GM18868 (cell line): ENCODE measurements around the gene ARHGAP42.
A peak's percentile ranks its signal among the peaks of the same experiment; 100 is the strongest.
"Not testable (repeated sequence)": the region's sequence is repeated elsewhere in the genome, so short reads cannot be mapped to it uniquely, and the experiment has no call there.

Experiments
- ATAC-seq: cut with Tn5 transposase; IDR thresholded peaks from one replicate; pipeline ENCODE4 v1.9.1; 2021; ENCODE audit warnings: mild to moderate bottlenecking, moderate library complexity; ENCODE audit not compliant: unreplicated experiment

Gene ARHGAP42

DNA sequence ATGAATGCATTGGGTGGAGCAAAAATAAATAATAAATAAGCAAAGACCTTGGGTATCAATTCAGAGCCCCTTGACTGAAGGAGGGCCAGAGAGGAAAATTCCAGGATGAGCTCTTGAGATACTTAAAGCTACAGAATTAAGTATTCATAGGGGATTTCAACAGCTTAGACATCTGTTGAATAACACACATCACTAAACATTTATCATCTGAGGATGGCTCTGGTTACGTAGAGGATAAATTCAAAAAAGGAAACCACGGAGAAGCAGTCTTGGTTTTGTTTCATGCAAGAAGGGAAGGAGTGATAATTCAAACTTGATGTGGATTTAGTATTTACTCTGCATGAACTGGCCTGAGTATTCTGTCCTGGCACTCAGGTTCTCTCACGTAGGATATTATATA is 29.8 kb downstream of the ARHGAP42 start:
- ATAC-seq: no peak

DNA sequence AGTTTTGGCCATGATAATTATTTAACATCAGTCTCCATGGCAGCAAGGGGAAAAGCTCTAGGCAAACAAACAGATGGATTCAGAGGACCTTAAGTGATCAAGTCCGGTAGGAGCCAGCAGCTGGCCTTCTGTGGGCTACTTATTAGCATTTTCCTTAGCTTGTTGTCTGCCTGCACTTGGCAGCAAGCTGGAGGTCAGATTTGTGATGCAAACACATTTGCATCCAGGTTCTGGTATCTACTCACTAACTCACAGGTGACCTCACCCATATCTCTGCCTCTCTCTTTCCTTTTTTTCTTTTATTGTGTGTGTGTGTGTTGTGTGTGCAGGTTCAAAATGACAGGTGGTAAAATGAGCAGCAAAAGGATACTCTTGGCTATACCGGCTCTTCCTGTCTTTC is 32.3 kb downstream of the ARHGAP42 start:
- ATAC-seq: no peak

DNA sequence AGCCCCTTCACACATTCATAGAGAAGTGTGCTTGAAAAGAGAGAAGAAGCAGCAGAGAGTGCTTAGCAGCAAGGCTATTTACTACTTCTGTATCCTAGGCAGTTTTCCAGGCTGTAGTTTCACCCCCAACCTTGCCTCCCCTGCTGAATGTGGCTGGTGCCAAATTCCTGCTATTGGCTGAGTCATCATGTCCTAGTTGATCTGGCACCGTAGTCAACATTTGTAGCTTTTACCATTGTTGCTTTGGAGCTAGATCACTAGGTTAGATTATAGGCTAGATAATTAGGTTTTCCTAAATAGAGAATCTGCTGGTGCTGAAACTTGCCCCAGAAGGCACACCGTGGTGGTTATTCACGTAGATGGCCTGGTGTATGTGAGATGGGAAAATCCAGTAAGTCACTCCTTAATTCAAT is 32.7 kb downstream of the ARHGAP42 start:
- ATAC-seq: no peak

DNA sequence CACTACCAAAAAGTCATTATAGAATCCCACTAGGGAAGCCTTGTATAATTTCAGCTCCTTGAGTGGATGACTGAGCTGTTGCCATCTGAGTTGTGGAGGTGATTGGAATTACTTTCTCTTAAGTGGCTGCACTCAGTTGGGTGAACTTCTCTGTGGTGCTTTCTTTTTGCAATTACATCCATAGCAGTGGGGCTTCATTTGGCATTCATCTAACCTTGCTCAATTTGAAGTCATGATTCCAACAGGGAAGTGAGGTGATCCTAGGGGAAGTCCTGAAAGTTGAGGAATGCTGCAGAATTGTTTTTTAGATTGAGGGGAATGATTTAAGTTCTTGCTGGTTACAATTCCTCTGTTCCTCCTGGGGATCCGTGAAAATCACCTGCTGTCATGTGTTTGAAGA is 39.6 kb downstream of the ARHGAP42 start:
- no peak for ATAC-seq

DNA sequence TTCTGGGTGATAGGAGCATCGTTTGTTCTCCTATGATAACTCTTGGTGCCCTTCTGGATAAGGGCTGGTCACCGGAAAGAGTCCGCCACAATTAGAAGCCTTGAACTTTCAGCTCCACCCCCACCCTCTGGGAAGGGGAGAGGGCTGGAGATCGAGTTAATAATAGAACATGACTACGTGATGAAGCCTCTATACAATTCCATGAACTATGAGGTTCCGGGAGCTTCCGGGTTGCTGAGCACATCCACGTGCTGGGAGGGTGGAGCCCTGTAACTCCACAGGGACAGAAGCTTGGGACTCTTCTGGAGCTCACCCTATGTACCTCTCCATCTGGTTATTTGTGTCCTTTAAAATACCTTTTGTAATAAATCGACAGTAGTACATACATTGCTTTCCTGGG is 40.3 kb downstream of the ARHGAP42 start:
- no peak for ATAC-seq

DNA sequence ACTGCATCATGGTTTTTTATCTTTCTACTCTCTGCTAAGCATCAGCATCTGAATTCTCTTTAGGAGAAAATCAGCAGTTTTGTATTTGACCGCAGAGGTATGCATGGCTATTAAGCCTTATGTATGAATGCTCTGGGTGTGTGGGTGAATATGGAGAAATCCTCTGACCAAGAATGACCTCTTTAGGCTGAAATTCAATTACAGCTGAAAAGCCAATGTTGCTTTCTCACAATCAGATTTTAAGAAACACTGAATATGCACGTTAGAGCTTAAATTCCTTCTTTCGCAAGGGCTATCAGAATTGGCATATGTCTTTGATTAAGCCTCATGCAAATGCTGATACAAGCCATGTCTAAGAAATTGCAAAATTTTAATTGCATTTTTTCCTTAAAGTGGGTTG is 43.2 kb downstream of the ARHGAP42 start:
- ATAC-seq: no peak

DNA sequence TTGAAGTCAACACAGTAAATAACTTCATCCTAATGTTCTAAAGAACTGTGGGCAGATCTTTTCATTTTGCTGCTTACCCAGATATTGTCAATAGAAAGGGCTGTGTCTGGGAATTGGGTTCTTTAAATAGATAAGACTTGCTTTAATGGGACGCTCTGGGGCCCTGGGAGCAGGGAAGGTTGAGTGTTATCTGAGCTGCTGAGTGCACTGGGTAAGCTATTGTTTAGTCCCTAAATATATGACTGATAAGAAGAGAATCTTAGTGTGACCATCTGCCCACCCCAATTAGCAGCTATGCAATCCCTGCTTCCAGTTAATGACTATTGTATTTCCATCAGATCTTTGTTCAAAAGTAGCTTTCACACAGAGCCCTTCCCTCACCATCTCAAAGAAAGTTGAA is 44.4 kb downstream of the ARHGAP42 start:
- no peak for ATAC-seq

DNA sequence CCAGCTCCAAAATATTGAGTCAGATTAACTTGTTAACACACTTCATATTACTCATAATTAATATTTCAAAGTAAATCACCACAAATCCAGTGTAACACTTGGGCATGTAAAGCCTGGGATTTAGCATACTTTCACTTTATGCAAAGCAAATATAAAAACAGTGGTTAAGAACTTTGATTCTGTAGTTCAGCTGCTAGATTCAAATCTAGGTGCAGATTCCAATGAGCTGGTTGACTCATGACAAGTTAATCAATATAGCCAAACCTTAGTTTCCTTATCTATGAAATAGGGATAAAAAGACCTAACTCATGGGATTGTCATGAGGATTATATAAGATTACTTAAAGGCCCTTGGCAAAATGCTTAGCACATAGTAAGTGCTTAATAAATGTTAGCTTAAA is 45.9 kb downstream of the ARHGAP42 start:
- no peak for ATAC-seq

DNA sequence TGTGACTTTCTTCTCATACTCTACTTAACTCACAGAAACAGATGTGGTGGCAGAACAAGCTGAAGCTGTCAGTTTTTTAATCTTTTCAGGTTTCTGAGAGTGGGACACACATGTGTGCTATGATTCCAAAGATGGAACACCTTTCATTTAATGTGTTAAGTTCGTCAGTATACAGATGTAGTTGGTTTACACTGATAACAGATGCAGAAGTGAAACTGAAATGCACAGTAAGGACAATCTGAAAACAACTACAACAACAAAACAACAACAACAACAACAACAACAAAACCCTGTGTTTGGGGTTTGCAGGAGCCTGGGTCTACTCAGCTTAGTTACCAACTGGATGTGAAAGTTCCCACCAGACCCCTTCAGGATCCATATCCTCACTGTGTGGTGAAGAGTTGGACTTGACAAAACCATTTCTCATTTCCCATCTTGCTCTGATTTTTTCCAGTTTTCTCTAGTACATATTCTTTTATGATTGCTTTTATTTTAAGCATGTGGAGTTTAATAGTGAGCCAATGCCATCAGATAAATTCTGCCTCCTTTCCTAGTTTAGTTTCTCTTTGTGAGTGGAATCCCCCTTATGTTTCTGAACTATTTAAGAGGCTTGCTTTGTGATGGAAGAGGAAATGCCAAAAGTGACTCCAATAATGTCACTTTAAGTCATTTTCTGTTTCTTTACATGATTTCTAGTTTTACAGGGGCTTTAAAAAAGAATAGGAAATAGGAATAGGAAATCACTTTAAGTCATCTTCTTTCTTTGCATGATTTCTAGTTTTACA is 47.8 kb downstream of the ARHGAP42 start:
- peak; percentile 56 for ATAC-seq

DNA sequence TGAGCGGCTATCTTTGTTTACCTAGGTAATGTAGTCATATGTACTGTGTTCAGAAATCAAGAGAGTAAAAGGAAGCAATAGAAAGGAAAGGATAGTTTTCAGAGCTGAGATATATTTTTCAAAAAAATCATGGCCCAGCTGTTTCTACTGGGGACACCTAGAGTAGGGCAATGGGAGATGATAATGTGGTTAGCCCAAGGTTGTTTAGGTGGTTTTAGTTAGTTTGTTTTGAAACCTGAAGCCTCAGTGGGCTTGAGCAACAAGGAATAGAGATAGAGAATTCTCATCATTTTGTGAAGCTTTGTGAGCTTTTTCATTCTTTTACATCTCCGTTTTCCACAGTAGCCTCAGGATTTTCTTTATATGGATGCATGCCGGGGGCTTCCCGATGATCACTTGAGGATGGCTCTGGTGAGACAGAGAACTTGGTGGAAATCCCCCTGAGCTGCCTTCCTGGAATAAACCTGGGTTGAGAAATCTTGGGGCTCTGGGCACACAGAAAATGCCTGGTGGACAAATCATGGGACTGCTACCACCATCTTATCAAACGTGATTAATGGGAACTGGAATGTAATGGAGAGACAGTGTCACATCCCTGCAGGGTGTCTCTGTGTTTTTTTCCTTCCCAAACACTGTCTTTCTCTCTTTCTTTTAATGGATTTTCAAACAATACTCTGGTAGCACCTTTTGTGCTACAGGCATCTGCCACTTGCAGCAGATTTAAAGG is 49.0 kb downstream of the ARHGAP42 start:
- peak; percentile 33 for ATAC-seq

DNA sequence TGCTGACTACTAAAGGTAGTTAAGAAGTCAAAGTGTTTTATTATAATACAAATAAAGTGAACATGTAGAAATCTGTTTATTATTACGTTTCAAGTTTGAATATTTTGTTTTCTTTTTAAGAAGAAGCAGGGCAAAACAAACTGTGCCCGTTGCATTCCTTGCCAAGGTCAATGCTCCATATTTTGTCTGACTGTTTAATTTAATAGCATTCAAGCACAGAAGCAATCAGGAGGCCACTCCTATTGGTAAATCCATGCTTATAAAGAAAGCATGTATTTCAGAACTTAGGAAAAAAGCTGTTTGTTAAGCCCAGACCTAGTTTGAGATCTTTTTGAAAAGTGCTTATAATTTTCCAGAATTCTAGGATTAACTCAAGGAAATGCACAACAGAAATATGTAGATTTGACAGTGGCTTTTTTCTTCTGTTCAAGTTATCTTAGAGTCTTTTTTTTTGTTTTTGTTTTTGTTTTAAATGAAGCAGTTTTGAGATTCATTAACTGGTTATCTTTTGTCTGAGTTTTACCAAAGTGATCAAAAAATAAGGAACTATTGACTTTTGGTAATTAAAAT is 51.7 kb downstream of the ARHGAP42 start:
- no peak for ATAC-seq

DNA sequence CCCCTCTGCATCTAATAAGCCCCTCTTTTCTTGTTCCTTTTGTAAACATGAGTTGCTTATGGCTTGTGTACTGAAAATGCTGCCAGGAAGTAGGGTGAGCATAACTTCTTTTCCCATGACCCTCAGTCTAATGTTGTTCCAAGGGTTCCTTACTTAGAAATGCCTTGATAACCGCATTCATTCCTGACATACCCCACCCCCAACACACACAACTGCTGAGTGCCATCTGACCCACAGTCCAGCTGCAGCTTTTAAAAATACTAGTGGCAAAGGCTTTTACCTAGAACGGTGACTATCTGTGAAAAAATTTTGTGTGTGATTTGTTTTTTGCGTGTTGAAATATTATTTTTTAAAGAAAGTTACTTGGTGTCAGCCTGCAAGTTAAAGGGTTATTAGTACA is 52.6 kb downstream of the ARHGAP42 start:
- no peak for ATAC-seq

DNA sequence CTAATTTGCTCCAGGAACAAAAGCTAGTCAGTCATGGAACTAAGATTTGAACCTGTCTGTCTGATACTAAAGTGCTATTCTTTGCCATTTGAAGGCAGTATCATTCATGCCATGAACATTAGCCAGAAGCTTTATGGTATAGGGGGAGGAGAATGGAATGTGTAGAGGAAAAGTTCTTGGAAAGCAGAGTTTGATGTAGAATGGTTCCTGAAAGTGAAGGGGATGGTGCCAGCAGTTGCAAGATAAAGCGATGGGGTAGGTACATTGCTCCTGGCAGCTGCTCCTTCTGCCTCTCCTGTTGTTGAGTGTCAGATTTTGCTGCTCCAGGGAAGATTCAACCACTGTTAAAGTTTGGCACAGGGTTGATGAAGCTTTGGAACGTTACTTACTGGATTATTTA is 53.4 kb downstream of the ARHGAP42 start:
- no peak for ATAC-seq

DNA sequence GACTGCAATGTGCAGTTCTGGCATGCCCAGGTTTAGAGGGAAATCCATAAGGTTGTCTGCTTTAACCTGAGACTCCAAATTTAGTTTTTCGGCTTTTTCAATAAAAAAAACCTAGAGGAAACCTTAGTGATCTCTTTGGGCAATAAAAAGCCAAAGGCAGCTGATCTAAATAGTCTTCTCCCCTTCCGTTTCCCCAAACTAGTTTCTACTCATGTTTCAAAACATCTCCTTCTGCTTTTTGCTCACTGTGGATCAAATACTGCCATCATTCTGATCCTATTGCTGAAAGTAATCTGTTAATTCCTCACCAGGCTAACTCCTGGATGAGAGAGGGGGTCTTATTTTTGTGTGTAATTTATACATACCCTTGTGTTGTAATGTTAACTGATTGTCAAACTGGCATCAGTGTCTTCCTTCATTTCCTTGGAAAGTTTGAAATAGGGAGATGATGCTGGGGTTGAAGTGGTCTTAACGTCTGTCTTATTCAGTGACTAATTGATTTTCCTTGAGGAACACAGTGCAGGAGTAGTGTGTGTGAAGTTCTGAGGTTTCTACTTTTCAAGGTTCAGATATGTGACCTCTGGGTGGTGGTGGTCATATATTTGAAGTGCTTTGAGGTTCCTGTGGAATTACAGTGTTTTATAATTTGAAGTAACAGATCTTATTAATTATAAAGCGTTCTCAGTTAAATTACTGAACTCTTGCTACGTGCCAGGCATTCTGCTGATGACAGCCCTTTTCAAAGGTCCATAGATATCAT is 55.0 kb downstream of the ARHGAP42 start:
- peak; percentile 35 for ATAC-seq

DNA sequence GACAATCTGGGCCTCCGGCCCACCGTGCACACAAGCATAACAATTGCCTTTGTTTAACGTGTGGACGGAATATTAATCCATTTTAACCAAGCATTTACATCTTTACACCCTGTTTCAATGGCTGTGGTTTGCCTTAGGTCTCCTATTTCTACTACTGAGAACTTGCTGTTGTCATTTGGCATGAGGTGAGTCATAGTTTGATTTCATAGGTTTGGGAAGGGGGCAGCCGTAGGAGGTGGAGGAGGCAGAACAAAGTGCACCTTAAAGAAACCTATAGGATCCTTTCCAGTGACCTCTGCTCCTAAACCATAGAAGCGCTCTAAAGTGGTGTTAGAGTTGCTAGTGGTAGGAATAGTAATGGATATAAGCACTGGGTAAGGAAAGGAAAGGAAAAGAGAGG is 59.4 kb downstream of the ARHGAP42 start:
- ATAC-seq: no peak

DNA sequence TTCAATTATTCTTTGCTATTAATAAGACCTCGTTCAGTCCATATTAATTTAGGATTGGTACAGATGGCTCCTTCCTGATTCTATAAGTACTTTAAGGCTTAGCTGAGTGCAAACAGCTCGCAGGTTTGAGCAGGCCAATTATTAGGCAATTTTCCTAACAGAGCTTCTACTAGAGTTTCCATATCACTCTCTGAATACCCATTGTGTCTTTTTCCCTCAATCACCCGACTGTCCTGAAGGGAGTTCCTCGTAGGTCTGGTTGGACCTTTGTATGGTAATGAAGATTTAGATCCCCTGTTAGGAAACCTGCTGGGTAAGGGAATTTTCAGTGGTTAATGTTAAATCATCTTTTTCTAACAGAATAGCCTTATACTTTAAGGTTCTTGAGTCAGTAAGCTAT is 61.1 kb downstream of the ARHGAP42 start:
- ATAC-seq: no peak

DNA sequence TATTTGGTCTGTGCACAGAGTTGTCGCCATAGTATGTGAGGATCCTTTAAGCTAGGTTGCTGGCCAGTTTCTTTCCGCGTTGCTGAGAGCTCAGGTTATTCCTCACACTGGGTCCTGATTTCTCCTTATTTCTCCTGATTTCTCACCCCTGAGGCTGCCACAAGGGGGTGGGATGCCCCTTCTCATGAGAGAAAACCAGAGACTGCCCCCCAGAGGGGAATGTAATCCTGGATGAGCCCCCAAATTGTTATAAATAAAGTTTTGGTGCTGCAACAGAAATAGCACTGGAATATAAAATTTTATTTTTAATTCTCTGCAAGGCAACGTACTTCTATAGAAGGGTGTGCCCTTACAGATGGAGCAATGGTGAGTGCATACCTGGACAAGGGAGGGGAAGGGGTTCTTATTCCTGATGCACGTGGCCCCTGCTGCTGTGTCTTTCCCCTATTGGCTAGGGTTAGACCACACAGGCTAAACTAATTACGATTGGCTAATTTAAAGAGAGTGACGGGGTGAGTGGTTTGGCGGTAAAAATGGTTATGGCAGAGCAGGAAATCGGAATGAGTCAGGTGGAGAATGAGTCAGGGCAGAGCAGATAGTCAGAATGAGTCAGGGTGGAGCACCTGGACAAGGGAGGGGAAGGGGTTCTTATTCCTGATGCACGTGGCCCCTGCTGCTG is 62.9 kb downstream of the ARHGAP42 start:
- not testable (repeated sequence) for ATAC-seq

DNA sequence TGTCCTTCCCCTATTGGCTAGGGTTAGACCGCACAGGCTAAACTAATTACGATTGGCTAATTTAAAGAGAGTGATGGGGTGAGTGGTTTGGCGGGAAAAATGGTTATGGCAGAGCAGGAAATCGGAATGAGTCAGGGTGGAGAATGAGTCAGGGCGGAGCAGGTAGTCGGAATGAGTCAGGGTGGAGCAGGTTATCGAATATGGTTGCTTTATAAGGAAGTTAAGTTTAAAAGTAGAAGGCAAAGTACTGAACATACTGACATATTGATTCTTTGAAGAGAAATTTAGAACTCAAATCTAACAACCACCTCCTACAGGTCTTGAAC is 63.4 kb downstream of the ARHGAP42 start:
- ATAC-seq: not testable (repeated sequence)

DNA sequence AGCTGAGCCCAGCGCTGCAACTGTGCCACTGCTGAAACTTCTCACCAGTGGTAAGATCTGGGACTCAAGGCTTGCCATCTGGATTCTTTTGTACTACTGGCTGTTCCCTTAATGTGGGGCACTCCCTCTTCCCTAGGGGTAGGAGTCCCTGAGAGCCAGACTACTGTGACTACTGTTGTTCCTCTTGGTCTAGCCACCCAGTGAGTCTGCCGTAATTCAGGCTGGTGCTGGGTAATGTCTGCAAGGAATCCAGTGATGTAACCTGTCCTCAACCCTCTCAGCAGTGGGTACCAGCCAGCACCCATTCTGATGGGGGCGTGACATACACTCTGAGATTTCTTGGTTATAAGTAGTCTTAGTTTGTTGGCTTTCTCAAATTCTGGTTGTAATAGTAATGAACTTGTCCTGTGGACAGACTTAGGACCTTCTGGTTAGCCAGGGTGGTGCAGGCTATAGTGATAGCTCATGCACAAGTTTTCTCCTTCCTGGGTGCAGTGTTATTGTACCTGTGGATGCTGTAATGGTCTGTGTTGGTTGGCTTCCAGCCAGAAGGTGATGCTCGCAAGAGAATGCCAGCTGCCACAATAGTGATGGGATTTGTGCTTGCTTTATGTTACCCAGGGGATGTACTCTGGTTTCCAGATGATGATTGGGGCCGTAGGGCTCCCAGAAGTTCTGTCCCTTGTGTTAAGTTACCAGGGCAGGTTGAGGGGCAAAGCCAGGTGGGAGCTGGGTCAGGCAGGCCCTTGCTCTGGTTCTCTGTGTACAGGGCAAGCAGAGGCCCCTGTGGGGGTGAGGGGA is 65.5 kb downstream of the ARHGAP42 start:
- ATAC-seq: no peak

DNA sequence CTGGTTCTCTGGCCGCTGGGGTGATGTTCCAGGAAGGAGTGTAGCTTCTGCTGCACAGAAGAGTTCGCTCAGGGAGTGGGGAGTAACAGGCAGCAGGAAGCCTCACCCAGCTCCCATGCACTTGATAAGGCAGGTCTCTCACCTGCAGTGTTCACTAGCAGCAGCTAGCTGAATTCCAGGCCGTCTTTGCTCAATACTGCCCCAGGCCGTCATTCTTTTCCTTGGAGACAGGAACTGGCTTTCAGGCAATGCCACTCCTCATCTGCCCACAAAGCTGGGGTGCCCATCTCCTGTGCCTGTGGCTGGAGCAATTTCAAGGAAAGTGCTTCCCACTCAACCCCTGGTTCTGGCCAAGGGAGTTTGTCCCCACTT is 66.1 kb downstream of the ARHGAP42 start:
- ATAC-seq: no peak
